Measurements from ENCODE around the gene UBL4B. TPM values are rescaled to one million over a fixed set of nuclear protein-coding genes. Genes with fewer than 3 reads are reported as not detected.

Gene UBL4B
- total RNA-seq, 2 experiments from 2014 or later: not detected

DNA sequence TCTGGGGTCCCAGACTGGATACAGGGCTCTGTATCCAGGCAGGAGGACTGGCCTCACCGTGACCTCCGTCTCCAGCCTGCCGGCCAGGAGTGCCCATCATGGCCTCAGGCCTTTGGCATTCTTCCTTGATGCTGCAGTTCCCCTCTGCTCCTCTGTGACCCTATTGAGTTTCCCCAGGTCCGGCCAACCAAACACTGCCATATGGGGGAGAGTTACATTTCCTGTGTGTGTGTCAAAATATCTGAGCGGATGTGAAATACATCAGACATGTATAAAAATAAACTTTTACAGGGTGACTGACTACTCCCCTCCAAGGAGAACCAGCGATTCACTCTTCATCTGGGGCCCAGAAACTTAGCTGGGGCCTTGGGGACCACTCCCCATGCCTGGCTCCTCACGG, 10.2 kb upstream of the UBL4B start:
- Mint-ChIP-seq H3K27ac (no peak overlapping the region), H3K4me3 (no peak overlapping the region), H3K9me3 (no peaks in the 10 kb centered on the region), H3K4me1 (ENCODE audit: low read depth) (no peaks in the 10 kb centered on the region), H3K27me3 (no peaks in the 10 kb centered on the region), H3K36me3 (no peaks in the 10 kb centered on the region)
- ChIA-PET POLR2A (no interaction called here), CTCF (interaction anchor here (1.0 to 7.7 kb wide), 5 partner anchors 12 to 72 kb away, joined by 3 to 137 read pairs (median 50); no protein-coding TSS in a partner anchor)
- intact Hi-C loops (cut with micrococcal nuclease): no loop called here
- no peak for DNase-seq

DNA sequence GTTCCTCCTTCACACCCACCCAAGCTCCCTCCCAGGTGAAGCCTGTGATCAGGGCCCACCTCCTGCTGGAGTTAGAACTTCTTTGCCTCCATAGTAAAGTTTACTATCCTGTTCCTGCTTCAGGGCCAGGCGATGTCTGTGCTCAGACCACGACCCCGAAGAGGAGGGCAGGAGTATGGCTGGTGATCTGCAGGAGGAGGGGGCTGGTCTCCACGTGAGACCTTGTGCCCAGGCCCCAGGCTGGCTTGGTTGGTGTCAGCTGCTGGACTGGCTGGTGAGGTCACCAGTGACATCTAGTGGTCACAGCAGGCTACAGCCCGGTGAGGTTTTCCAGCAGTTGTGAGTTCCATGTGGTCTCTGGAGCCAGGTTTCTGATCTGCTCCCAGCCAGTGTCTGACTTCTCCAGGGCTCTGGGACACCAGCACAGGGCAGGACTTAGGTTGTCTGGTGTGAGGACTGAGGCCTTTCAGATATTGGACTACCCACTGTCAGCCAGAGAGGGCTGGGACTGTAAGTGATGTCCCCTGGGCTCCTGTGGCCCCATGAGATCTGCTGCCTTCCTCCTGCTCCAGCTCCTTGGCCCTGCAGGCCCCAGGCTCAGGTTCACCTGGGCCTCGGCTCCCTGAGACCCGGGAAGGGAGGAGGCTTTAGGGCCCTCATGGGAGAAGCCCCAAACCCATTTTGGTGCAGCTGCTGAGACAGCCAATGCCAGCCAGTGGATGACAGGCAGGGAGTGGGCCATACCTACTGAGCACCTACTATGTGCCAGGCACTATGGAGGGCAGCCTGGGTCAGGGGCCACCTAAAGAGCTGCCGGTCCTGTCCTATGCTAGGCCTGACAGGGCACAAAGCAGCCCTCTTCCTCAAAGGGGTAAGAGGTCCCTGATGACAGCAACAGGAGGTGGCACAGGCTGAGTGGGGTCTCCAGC, 6.0 kb upstream of the UBL4B start:
- ChIA-PET CTCF (interaction anchor here (0.6 to 7.7 kb wide), 28 partner anchors 8 to 676 kb away, joined by 3 to 137 read pairs (median 4); partner anchors contain the start of gene STRIP1), POLR2A (interaction anchor here (1.2 kb wide), 1 partner anchor 71 kb away, joined by 3 read pairs; no protein-coding TSS in a partner anchor)
- Mint-ChIP-seq H3K27ac (no peak overlapping the region), H3K27me3 (no peaks in the 10 kb centered on the region), H3K36me3 (no peaks in the 10 kb centered on the region), H3K4me1 (ENCODE audit: low read depth) (no peaks in the 10 kb centered on the region), H3K9me3 (no peaks in the 10 kb centered on the region), H3K4me3 (no peak overlapping the region)
- peak; percentile 77 for DNase-seq
- intact Hi-C loops (cut with micrococcal nuclease): loop anchor here (1.0 to 5.0 kb wide), 3 partner anchors 18 to 74 kb away; partner anchors contain the start of gene STRIP1

- no peak overlapping the region for H3K27ac Mint-ChIP-seq
- H3K4me3 Mint-ChIP-seq: no peak overlapping the region
- intact Hi-C loops (cut with micrococcal nuclease): loop anchor here (5.0 kb wide), 2 partner anchors 56 to 76 kb away; partner anchors contain the start of gene STRIP1
- no peaks in the 10 kb centered on the region for H3K9me3 Mint-ChIP-seq
- H3K36me3 Mint-ChIP-seq: no peaks in the 10 kb centered on the region
- ChIA-PET CTCF (interaction anchor here (1.0 to 3.2 kb wide), 5 partner anchors 17 to 198 kb away, joined by 3 to 14 read pairs (median 5); no protein-coding TSS in a partner anchor), POLR2A (no interaction called here)
- no peak for DNase-seq
- H3K27me3 Mint-ChIP-seq: peaks cover 2% of the 10 kb centered on the region
- H3K4me1 Mint-ChIP-seq (ENCODE audit: low read depth): no peaks in the 10 kb centered on the region
These were observed 4.3 kb upstream of the UBL4B start for GRCh38 chr1:110107867-110108469.

DNA sequence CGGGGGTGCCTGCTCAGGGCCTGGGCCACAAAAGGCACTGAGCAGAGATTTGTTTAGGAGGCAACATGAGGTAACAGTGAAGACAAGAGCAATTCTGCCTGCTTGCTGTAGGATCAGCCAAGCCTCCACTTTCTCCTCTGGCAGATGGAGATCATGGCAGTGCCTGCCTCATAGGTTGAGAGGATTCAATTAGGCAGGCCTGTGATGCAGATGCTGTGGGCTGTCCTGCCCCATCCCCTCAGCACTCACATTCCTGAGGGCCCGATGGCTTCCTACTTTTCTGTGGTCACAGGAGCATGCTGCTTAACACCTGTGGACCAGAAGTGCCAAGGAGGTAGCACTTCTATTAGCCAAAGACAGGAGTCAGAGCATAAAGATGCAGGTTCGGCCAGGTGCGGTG, 1.2 kb upstream of the UBL4B start:
- Mint-ChIP-seq H3K27me3 (peaks cover 11% of the 10 kb centered on the region), H3K4me3 (no peak overlapping the region)
- CTCF ChIA-PET: interaction anchor here (3.2 kb wide), 1 partner anchor 58 kb away, joined by 14 read pairs; no protein-coding TSS in a partner anchor

DNA sequence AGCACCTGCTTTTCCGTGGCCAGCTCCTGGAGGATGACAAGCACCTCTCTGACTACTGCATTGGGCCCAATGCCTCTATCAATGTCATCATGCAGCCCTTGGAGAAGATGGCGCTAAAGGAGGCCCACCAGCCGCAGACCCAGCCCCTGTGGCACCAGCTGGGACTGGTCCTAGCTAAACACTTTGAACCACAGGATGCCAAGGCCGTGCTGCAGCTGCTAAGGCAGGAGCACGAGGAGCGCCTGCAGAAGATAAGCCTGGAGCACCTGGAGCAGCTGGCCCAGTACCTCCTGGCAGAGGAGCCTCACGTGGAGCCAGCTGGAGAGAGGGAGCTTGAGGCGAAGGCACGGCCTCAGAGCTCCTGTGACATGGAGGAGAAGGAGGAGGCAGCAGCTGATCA, 413 bp downstream of the UBL4B start:
- intact Hi-C loops (cut with micrococcal nuclease): no loop called here
- H3K4me3 Mint-ChIP-seq: no peak overlapping the region
- ChIA-PET POLR2A (no interaction called here), CTCF (interaction anchor here (0.7 to 2.5 kb wide), 6 partner anchors 12 to 60 kb away, joined by 3 to 10 read pairs (median 5); no protein-coding TSS in a partner anchor)
- no peaks in the 10 kb centered on the region for H3K36me3 Mint-ChIP-seq
- peaks cover 17% of the 10 kb centered on the region for H3K27me3 Mint-ChIP-seq
- H3K9me3 Mint-ChIP-seq: no peaks in the 10 kb centered on the region
- H3K4me1 Mint-ChIP-seq (ENCODE audit: low read depth): no peaks in the 10 kb centered on the region
- DNase-seq: no peak
- no peak overlapping the region for H3K27ac Mint-ChIP-seq

More for the DNA sequence above, 1.2 kb upstream of the UBL4B start:
- POLR2A ChIA-PET: no interaction called here
- intact Hi-C loops (cut with micrococcal nuclease): no loop called here
- Mint-ChIP-seq H3K9me3 (no peaks in the 10 kb centered on the region), H3K4me1 (ENCODE audit: low read depth) (no peaks in the 10 kb centered on the region), H3K27ac (no peak overlapping the region), H3K36me3 (no peaks in the 10 kb centered on the region)
- DNase-seq: no peak

DNA sequence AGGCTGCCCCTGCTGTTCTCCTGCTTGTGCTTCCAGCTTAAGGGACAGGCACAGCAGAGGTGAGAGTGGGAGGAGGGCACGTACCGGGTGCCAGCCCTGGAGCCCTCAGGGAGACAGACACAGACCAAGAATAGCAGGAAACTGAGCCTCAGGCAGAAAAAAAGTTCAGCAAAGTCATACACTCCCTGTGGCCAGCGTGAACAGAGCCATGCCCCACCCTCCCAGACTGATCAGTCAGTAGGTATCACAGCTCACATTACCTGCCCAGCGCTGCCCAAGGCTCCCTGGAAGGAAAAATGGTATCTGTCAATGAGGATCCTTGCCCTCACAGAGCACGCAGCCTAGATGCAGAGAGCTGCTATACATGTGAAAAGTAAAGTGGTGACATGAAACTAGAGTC, 1.3 kb downstream of the UBL4B start:
- H3K4me1 Mint-ChIP-seq (ENCODE audit: low read depth): peaks cover under 1% of the 10 kb centered on the region
- ChIA-PET POLR2A (no interaction called here), CTCF (interaction anchor here (1.1 to 2.5 kb wide), 5 partner anchors 8 to 60 kb away, joined by 4 to 10 read pairs (median 6); no protein-coding TSS in a partner anchor)
- DNase-seq: no peak
- no peaks in the 10 kb centered on the region for H3K9me3 Mint-ChIP-seq
- H3K4me3 Mint-ChIP-seq: no peak overlapping the region
- peaks cover 17% of the 10 kb centered on the region for H3K27me3 Mint-ChIP-seq
- no peak overlapping the region for H3K27ac Mint-ChIP-seq
- H3K36me3 Mint-ChIP-seq: no peaks in the 10 kb centered on the region
- intact Hi-C loops (cut with micrococcal nuclease): no loop called here

DNA sequence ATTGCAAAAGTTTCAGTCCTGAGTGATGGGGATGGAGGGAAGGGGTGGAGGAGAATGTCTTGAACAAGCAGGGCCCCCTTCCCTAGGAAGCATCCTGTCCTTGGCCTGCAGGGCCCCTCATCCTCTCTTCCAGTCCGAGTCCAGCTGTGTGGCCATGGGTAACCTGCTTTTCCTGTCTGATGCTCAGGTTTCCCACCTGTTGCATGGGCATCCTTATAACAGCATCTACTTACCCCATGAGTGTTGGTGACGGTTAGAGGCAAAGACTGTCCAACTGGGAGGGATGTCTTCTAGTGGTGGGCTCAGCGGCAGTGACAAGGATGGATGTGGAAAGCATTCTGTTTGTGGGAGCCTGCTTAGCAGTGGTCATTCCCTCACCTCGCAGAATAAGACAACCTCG, 1.9 kb downstream of the UBL4B start:
- no peaks in the 10 kb centered on the region for H3K36me3 Mint-ChIP-seq
- no peak overlapping the region for H3K27ac Mint-ChIP-seq
- H3K27me3 Mint-ChIP-seq: peaks cover 17% of the 10 kb centered on the region
- ChIA-PET POLR2A (no interaction called here), CTCF (interaction anchor here (1.1 to 2.5 kb wide), 2 partner anchors 9 to 55 kb away, joined by 4 to 10 read pairs; no protein-coding TSS in a partner anchor)
- peaks cover 4% of the 10 kb centered on the region for H3K4me1 Mint-ChIP-seq (ENCODE audit: low read depth)
- DNase-seq: no peak
- intact Hi-C loops (cut with micrococcal nuclease): no loop called here
- no peaks in the 10 kb centered on the region for H3K9me3 Mint-ChIP-seq
- no peak overlapping the region for H3K4me3 Mint-ChIP-seq

DNA sequence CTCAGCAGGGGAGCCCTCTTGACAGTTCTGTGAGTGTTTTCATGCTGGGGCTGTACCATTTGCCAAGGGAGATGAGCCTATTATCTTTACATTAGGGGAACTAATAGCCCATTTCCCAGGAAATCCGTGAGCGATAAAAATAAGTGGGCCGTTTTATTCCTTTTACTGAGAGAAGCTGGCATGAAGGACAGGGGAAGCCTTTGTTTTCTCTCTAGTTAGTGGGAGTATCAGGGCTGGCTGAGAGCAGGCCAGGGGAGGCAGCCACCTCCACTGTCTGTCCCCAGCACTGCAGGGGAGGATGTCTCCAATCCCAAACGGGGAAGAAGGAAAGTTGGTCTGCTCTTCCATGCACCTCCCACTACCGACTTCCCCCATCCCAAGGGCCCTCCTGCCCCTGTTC, 2.5 kb downstream of the UBL4B start:
- Mint-ChIP-seq H3K36me3 (no peaks in the 10 kb centered on the region), H3K9me3 (no peaks in the 10 kb centered on the region), H3K27me3 (peaks cover 17% of the 10 kb centered on the region), H3K4me1 (ENCODE audit: low read depth) (peaks cover 4% of the 10 kb centered on the region), H3K4me3 (no peak overlapping the region), H3K27ac (no peak overlapping the region)
- intact Hi-C loops (cut with micrococcal nuclease): no loop called here
- CTCF ChIA-PET: interaction anchor here (1.1 to 4.5 kb wide), 4 partner anchors 9 to 63 kb away, joined by 3 to 29 read pairs (median 7); no protein-coding TSS in a partner anchor
- no peak for DNase-seq
- POLR2A ChIA-PET: no interaction called here

- H3K9me3 Mint-ChIP-seq: peaks cover 6% of the 10 kb centered on the region
- H3K4me1 Mint-ChIP-seq (ENCODE audit: low read depth): peaks cover 4% of the 10 kb centered on the region
- peaks cover 3% of the 10 kb centered on the region for H3K36me3 Mint-ChIP-seq
- POLR2A ChIA-PET: no interaction called here
- H3K4me3 Mint-ChIP-seq: no peak overlapping the region
- CTCF ChIA-PET: interaction anchor here (1.2 to 4.5 kb wide), 2 partner anchors 31 to 67 kb away, joined by 4 to 29 read pairs; no protein-coding TSS in a partner anchor
- peaks cover 18% of the 10 kb centered on the region for H3K27me3 Mint-ChIP-seq
- peak; percentile 39 for DNase-seq
- no peak overlapping the region for H3K27ac Mint-ChIP-seq
- intact Hi-C loops (cut with micrococcal nuclease): no loop called here
These were observed 6.6 kb downstream of the UBL4B start for GRCh38 chr1:110118636-110119396.

DNA sequence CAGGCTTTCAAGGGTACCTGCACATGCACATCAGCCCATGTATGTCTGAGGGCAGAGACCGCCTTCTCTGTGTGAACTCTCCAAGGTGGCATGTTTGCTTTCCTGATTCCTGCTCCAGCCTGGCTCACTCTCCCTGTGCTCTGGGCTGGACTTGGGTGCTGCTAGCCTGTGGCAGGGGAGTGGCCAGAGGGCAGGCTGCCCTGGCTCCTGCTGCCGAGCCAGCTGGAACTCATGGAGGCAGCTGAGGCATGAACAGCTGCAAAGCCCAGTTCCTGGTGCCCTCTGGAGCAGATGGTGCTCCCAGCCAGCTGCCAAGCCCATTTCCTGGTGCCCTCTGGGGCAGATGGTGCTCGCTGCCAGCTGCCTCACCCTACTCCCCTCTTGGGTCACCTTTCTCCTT, 7.6 kb downstream of the UBL4B start:
- POLR2A ChIA-PET: no interaction called here
- intact Hi-C loops (cut with micrococcal nuclease): no loop called here

DNA sequence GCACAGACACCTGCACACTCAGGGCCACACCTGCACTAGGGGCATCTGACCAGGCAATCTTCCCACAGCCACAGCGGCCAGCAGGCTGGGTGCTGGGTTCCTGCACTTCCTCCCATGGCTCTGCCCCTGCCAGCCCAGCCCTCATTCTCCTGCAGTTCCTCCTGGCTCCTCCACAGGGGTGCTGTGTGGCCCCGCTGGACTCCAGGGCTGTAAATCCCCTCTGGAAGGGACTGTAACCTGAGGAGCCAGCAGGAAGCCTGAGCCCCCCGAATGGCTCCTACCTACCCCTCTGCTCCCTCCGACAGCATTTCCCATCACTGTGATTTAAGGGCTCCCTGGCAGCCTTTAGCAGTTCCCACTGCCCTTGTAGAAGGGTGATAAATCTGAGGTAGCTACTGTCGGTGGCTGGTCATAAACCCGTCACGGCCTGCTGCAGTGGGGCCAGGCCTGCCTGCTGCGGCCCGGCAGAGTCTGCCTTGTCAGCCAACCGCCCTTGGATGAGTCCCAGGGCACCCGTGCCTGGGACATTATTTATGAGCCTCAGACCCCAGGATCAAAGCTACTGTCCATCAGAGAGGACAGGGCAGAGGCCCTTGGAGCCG, 8.8 kb downstream of the UBL4B start:
- CTCF ChIA-PET: no interaction called here
- DNase-seq: no peak
- H3K36me3 Mint-ChIP-seq: peaks cover 3% of the 10 kb centered on the region
- POLR2A ChIA-PET: no interaction called here
- peaks cover 17% of the 10 kb centered on the region for H3K27me3 Mint-ChIP-seq
- no peak overlapping the region for H3K27ac Mint-ChIP-seq
- H3K4me3 Mint-ChIP-seq: no peak overlapping the region
- H3K4me1 Mint-ChIP-seq (ENCODE audit: low read depth): peaks cover 4% of the 10 kb centered on the region
- intact Hi-C loops (cut with micrococcal nuclease): no loop called here
- H3K9me3 Mint-ChIP-seq: peaks cover 6% of the 10 kb centered on the region

More for the DNA sequence above, 7.6 kb downstream of the UBL4B start:
- Mint-ChIP-seq H3K4me3 (no peak overlapping the region), H3K9me3 (peaks cover 6% of the 10 kb centered on the region), H3K36me3 (peaks cover 3% of the 10 kb centered on the region), H3K27me3 (peaks cover 22% of the 10 kb centered on the region), H3K27ac (no peak overlapping the region), H3K4me1 (ENCODE audit: low read depth) (peaks cover 4% of the 10 kb centered on the region)
- CTCF ChIA-PET: no interaction called here
- no peak for DNase-seq
